A673 (cell line): ENCODE results near the gene FNDC3B.

Source experiments
- CTCF ChIP-seq: fragments of 300-800, 200-600 bp; sonication (generic); conservative IDR thresholded peaks from 2 replicates; pipeline ENCODE4 v1.5.1; 2017; ENCODE audit warnings: low read depth, mild to moderate bottlenecking, antibody characterized with exemption, low read length, moderate library complexity, mixed read lengths
- EZH2 ChIP-seq: fragments of 200-600 bp; sonication (generic); IDR thresholded peaks from 2 replicates; pipeline ENCODE4 v1.6.1; 2017; ENCODE audit warnings: borderline replicate concordance, low read depth, mild to moderate bottlenecking, mixed read lengths, antibody characterized with exemption, low read length; ENCODE audit not compliant: poor library complexity, severe bottlenecking

DNA sequence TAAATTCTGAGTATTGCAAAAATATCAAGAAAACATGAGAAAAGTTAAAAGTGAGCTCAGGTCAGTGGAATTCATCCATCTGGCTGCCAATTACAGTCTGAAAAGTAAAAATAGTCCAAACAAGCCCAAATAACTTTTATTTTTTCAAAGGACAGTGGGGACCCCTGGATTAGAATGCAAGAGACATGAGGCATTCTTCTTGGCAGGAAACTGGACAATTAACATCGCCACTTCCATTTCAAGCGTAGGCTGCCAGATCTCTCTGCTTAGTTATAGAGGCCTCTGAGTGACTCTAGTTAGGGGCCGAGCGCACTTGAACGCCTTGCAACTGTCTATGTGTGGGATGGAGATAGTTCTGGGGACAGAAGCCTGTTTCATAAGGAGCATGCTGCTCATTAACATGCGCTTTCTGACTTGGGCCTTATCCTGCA is 219.7 kb downstream of the FNDC3B start:
- TF ChIP-seq CTCF: no peak
- TF ChIP-seq EZH2: no peak
